Osteoblast (primary cell): ENCODE results near the gene OSTC. TPM values are rescaled to one million over a fixed set of nuclear protein-coding genes. Genes with fewer than 3 reads are reported as not detected.
A peak's percentile ranks its signal among the peaks of the same experiment; 100 is the strongest.

ENCODE experiments used
- DNase-seq: peaks from one replicate; pipeline ENCODE4 v3.0.0; 2011; ENCODE audit warnings: low spot score, mixed read lengths; ENCODE audit not compliant: insufficient read length; ENCODE audit errors: missing footprints
- H2AFZ ChIP-seq: 2 replicates; pipeline ENCODE4 v1.6.0; 2011; ENCODE audit warnings: mild to moderate bottlenecking, low read length
- H3K27ac ChIP-seq: 2 replicates; pipeline ENCODE4 v1.5.1; 2011; ENCODE audit warnings: mild to moderate bottlenecking, low read depth, low read length, moderate library complexity
- H3K27me3 ChIP-seq: 2 replicates; pipeline ENCODE4 v1.6.0; 2012; ENCODE audit warnings: mild to moderate bottlenecking, control low read depth, inconsistent platforms, low read length, moderate library complexity; ENCODE audit not compliant: insufficient read depth
- H3K36me3 ChIP-seq: 2 replicates; pipeline ENCODE4 v1.5.1; 2011; ENCODE audit warnings: mild to moderate bottlenecking, low read length, control low read depth, moderate library complexity; ENCODE audit not compliant: insufficient read depth
- H3K4me1 ChIP-seq: 2 replicates; pipeline ENCODE4 v1.5.1; 2011; ENCODE audit warnings: mild to moderate bottlenecking, low read length, control low read depth, moderate library complexity; ENCODE audit not compliant: insufficient read depth
- H3K4me2 ChIP-seq: 2 replicates; pipeline ENCODE4 v1.6.0; 2011; ENCODE audit warnings: mild to moderate bottlenecking, low read length; ENCODE audit not compliant: insufficient read depth
- H3K4me3 ChIP-seq: fragments of 200-600 bp; sonication (generic); 3 replicates; pipeline ENCODE4 v1.5.1; 2012; ENCODE audit warnings: mild to moderate bottlenecking, low read length, inconsistent platforms; ENCODE audit not compliant: insufficient read depth
- H3K79me2 ChIP-seq: 2 replicates; pipeline ENCODE4 v1.6.0; 2012; ENCODE audit warnings: mild to moderate bottlenecking, low read length, control low read depth, inconsistent platforms; ENCODE audit not compliant: insufficient read depth
- H3K9me3 ChIP-seq: 2 replicates; pipeline ENCODE4 v1.5.1; 2011; ENCODE audit warnings: low read depth, low read length, control low read depth
- H4K20me1 ChIP-seq: 2 replicates; pipeline ENCODE4 v1.6.0; 2012; ENCODE audit warnings: mild to moderate bottlenecking, low read length, control low read depth; ENCODE audit not compliant: insufficient read depth
- CTCF ChIP-seq: IDR thresholded peaks from 2 replicates; pipeline ENCODE4 v1.5.1; 2011; ENCODE audit warnings: mild to moderate bottlenecking, low read depth, low read length, moderate library complexity; ENCODE audit errors: extremely low read depth
- total RNA-seq: library from RNA; depleted of rRNA; stranded (reverse); fragments of >200 nt; gene quantifications from 2 replicates; pipeline ENCODE4 v1.2.3, GENCODE V29; 2012

Gene OSTC
- total RNA-seq, 1 donor = 256 TPM

GRCh38 chr4:108674356-108674977, 24.1 kb downstream of the OSTC start:
- DNase-seq = no peak
- Histone ChIP-seq H3K27me3 (no peaks in the 10 kb centered on the region), H3K4me2 (no peak overlapping the region), H3K4me1 (no peaks in the 10 kb centered on the region), H3K27ac (no peak overlapping the region), H3K9me3 (no peaks in the 10 kb centered on the region), H3K36me3 (peaks cover 45% of the 10 kb centered on the region), H3K79me2 (no peaks in the 10 kb centered on the region), H4K20me1 (no peaks in the 10 kb centered on the region), H2AFZ (no peak overlapping the region), H3K4me3 (no peak overlapping the region)
- TF ChIP-seq CTCF = no peak

GRCh38 chr4:108681321-108681809, 31.0 kb downstream of the OSTC start:
- Histone ChIP-seq H3K4me3 (no peak overlapping the region), H3K27ac (no peak overlapping the region), H3K79me2 (no peaks in the 10 kb centered on the region), H3K27me3 (no peaks in the 10 kb centered on the region), H3K9me3 (no peaks in the 10 kb centered on the region), H3K4me2 (no peak overlapping the region), H2AFZ (no peak overlapping the region), H3K36me3 (peaks cover 25% of the 10 kb centered on the region), H3K4me1 (no peaks in the 10 kb centered on the region), H4K20me1 (no peaks in the 10 kb centered on the region)
- peak; percentile 69 for DNase-seq
- TF ChIP-seq CTCF = no peak

GRCh38 chr4:108683479-108683878, 33.1 kb downstream of the OSTC start:
- Histone ChIP-seq H3K4me2 (no peak overlapping the region), H3K4me3 (no peak overlapping the region), H3K79me2 (no peaks in the 10 kb centered on the region), H3K27ac (no peak overlapping the region), H3K4me1 (no peaks in the 10 kb centered on the region), H2AFZ (no peak overlapping the region), H4K20me1 (no peaks in the 10 kb centered on the region), H3K36me3 (peaks cover 9% of the 10 kb centered on the region), H3K9me3 (no peaks in the 10 kb centered on the region), H3K27me3 (no peaks in the 10 kb centered on the region)
- DNase-seq = no peak
- TF ChIP-seq CTCF = peak; percentile 40

- H2AFZ ChIP-seq = no peak overlapping the region
- H3K9me3 ChIP-seq = no peaks in the 10 kb centered on the region
- H3K4me3 ChIP-seq = no peak overlapping the region
- no peaks in the 10 kb centered on the region for H4K20me1 ChIP-seq
- TF ChIP-seq CTCF = no peak
- no peak overlapping the region for H3K4me2 ChIP-seq
- H3K27ac ChIP-seq = no peak overlapping the region
- no peaks in the 10 kb centered on the region for H3K79me2 ChIP-seq
- H3K27me3 ChIP-seq = no peaks in the 10 kb centered on the region
- no peaks in the 10 kb centered on the region for H3K4me1 ChIP-seq
- DNase-seq = no peak
- H3K36me3 ChIP-seq = no peaks in the 10 kb centered on the region
These were observed 34.8 kb downstream of the OSTC start for GRCh38 chr4:108685036-108685686.
